ENCODE measurements around the gene CATSPERZ.

The CATSPERZ gene

DNA sequence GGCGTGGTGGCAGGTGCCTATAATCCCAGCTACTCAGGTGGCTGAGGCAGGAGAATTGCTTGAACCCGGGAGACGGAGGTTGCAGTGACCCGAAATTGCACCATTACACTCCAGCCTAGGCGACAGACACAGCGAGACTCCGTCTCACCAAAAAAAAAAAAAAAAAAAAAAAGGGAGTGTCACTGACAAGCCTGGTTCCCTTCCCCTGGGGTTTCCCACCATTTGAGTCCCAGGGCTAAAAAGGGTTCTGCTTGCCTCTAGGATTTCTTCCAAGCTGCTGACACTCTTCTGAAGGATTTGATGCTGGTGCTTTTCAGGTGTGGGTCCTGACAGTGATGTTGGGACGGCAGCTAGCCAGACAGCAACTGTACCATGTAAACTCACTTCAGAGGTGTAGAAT, 38.6 kb downstream of the CATSPERZ start:
- Histone ChIP-seq H3K14ac (ENCODE audit: low read length) (no peak overlapping the region), H2BK120ac (ENCODE audit: insufficient read depth, low read length, poor library complexity) (no peak overlapping the region), H3K79me2 (ENCODE audit: control insufficient read depth, insufficient read depth, low read length, poor library complexity) (peaks cover 2% of the 10 kb centered on the region), H3K18ac (ENCODE audit: low read length) (no peak overlapping the region), H4K12ac (ENCODE audit: low read depth, low read length) (no peak overlapping the region), H3K4me3 (ENCODE audit: low read depth, low read length) (no peak overlapping the region), H3K9me3 (ENCODE audit: insufficient read depth, low read depth, low read length) (peaks cover 3% of the 10 kb centered on the region), H3K4ac (ENCODE audit: low read depth, low read length) (no peak overlapping the region), H2BK5ac (ENCODE audit: low read depth, low read length, poor library complexity) (no peak overlapping the region), H2AFZ (ENCODE audit: insufficient read depth, low read length, poor library complexity) (no peak overlapping the region), H4K8ac (ENCODE audit: low read depth, low read length) (no peak overlapping the region), H3K4me1 (ENCODE audit: control insufficient read depth in 1 of 2, insufficient read depth in 2 of 2, low read length in 2 of 2) (peaks cover 10 to 13% of the 10 kb centered on the region in 2 experiments), H3K4me2 (ENCODE audit: low read length) (no peak overlapping the region), H3K27ac (ENCODE audit: low read depth, low read length) (no peak overlapping the region), H3K79me1 (ENCODE audit: low read length) (peaks cover 6% of the 10 kb centered on the region), H2BK12ac (ENCODE audit: low read length) (no peak overlapping the region), H3K36me3 (ENCODE audit: control insufficient read depth in 1 of 2, insufficient read depth in 2 of 2, low read length in 2 of 2) (no peaks in the 10 kb centered on the region), H2AK5ac (ENCODE audit: low read length) (no peak overlapping the region), H4K91ac (ENCODE audit: low read depth, low read length) (no peak overlapping the region), H3K27me3 (ENCODE audit: insufficient read depth, low read length) (no peaks in the 10 kb centered on the region), H3K23ac (ENCODE audit: low read length) (no peak overlapping the region), H3K9ac (ENCODE audit: low read length) (no peak overlapping the region)
- no peak for DNase-seq
- no CpG with 5 or more reads among the region's 8 CpGs for WGBS (ENCODE audit: extremely low coverage, insufficient coverage, insufficient read length)

GRCh38 chr11:64339286-64339685, 39.1 kb downstream of the CATSPERZ start:
- no peak overlapping the region for H4K8ac ChIP-seq (ENCODE audit: low read depth, low read length)
- no peak overlapping the region for H3K23ac ChIP-seq (ENCODE audit: low read length)
- no peaks in the 10 kb centered on the region for H3K36me3 ChIP-seq (ENCODE audit: control insufficient read depth in 1 of 2, insufficient read depth in 2 of 2, low read length in 2 of 2)
- peaks cover 2% of the 10 kb centered on the region for H3K79me2 ChIP-seq (ENCODE audit: control insufficient read depth, insufficient read depth, low read length, poor library complexity)
- no CpG with 5 or more reads among the region's 4 CpGs for WGBS (ENCODE audit: extremely low coverage, insufficient coverage, insufficient read length)
- H3K4me1 ChIP-seq (ENCODE audit: control insufficient read depth in 1 of 2, insufficient read depth in 2 of 2, low read length in 2 of 2): peaks cover 10 to 13% of the 10 kb centered on the region in 2 experiments
- H3K27me3 ChIP-seq (ENCODE audit: insufficient read depth, low read length): no peaks in the 10 kb centered on the region
- no peak overlapping the region for H3K4ac ChIP-seq (ENCODE audit: low read depth, low read length)
- no peak overlapping the region for H3K18ac ChIP-seq (ENCODE audit: low read length)
- H4K12ac ChIP-seq (ENCODE audit: low read depth, low read length): no peak overlapping the region
- no peak overlapping the region for H3K14ac ChIP-seq (ENCODE audit: low read length)
- H3K4me2 ChIP-seq (ENCODE audit: low read length): no peak overlapping the region
- no peak overlapping the region for H2BK5ac ChIP-seq (ENCODE audit: low read depth, low read length, poor library complexity)
- H2AK5ac ChIP-seq (ENCODE audit: low read length): no peak overlapping the region
- no peak overlapping the region for H4K91ac ChIP-seq (ENCODE audit: low read depth, low read length)
- peaks cover 3% of the 10 kb centered on the region for H3K9me3 ChIP-seq (ENCODE audit: insufficient read depth, low read depth, low read length)
- no peak overlapping the region for H2BK120ac ChIP-seq (ENCODE audit: insufficient read depth, low read length, poor library complexity)
- no peak for DNase-seq
- no peak overlapping the region for H3K4me3 ChIP-seq (ENCODE audit: low read depth, low read length)
- H3K79me1 ChIP-seq (ENCODE audit: low read length): peaks cover 6% of the 10 kb centered on the region
- no peak overlapping the region for H3K27ac ChIP-seq (ENCODE audit: low read depth, low read length)
- H3K9ac ChIP-seq (ENCODE audit: low read length): no peak overlapping the region
- H2AFZ ChIP-seq (ENCODE audit: insufficient read depth, low read length, poor library complexity): no peak overlapping the region
- H2BK12ac ChIP-seq (ENCODE audit: low read length): no peak overlapping the region

- H3K4me2 ChIP-seq (ENCODE audit: low read length): peak within 1 kb of the TSS; percentile 47
- peaks cover 6 to 10% of the 10 kb centered on the region in 2 experiments for H3K4me1 ChIP-seq (ENCODE audit: control insufficient read depth in 1 of 2, insufficient read depth in 2 of 2, low read length in 2 of 2)
- no peak within 1 kb of the TSS for H4K12ac ChIP-seq (ENCODE audit: low read depth, low read length)
- peaks cover 2% of the 10 kb centered on the region for H3K79me2 ChIP-seq (ENCODE audit: control insufficient read depth, insufficient read depth, low read length, poor library complexity)
- H3K79me1 ChIP-seq (ENCODE audit: low read length): peaks cover 6% of the 10 kb centered on the region
- no CpG with 5 or more reads among the region's 16 CpGs for WGBS (ENCODE audit: extremely low coverage, insufficient coverage, insufficient read length)
- no peak within 1 kb of the TSS for H3K14ac ChIP-seq (ENCODE audit: low read length)
- no peak within 1 kb of the TSS for H3K23ac ChIP-seq (ENCODE audit: low read length)
- peaks cover 3% of the 10 kb centered on the region for H3K9me3 ChIP-seq (ENCODE audit: insufficient read depth, low read depth, low read length)
- no peak within 1 kb of the TSS for H4K91ac ChIP-seq (ENCODE audit: low read depth, low read length)
- peak within 1 kb of the TSS; percentile 75 for H4K8ac ChIP-seq (ENCODE audit: low read depth, low read length)
- H3K27ac ChIP-seq (ENCODE audit: low read depth, low read length): no peak within 1 kb of the TSS
- DNase-seq: no peak
- H2BK120ac ChIP-seq (ENCODE audit: insufficient read depth, low read length, poor library complexity): no peak within 1 kb of the TSS
- H3K36me3 ChIP-seq (ENCODE audit: control insufficient read depth in 1 of 2, insufficient read depth in 2 of 2, low read length in 2 of 2): no peaks in the 10 kb centered on the region
- no peak within 1 kb of the TSS for H2AK5ac ChIP-seq (ENCODE audit: low read length)
- H3K4ac ChIP-seq (ENCODE audit: low read depth, low read length): no peak within 1 kb of the TSS
- H3K9ac ChIP-seq (ENCODE audit: low read length): no peak within 1 kb of the TSS
- no peak within 1 kb of the TSS for H3K4me3 ChIP-seq (ENCODE audit: low read depth, low read length)
- H3K18ac ChIP-seq (ENCODE audit: low read length): peak within 1 kb of the TSS; percentile 27
- no peak within 1 kb of the TSS for H2BK5ac ChIP-seq (ENCODE audit: low read depth, low read length, poor library complexity)
- H2BK12ac ChIP-seq (ENCODE audit: low read length): no peak within 1 kb of the TSS
- H3K27me3 ChIP-seq (ENCODE audit: insufficient read depth, low read length): no peaks in the 10 kb centered on the region
- H2AFZ ChIP-seq (ENCODE audit: insufficient read depth, low read length, poor library complexity): peak within 1 kb of the TSS; percentile 52
Measured at GRCh38 chr11:64339754-64340408, 39.7 kb downstream of the CATSPERZ start, which contains the start of gene CCDC88B. Gene CCDC88B, plus strand, starts transcription at chr11:64340204. Its CDS starts 63 bp downstream, at chr11:64340267.

DNA sequence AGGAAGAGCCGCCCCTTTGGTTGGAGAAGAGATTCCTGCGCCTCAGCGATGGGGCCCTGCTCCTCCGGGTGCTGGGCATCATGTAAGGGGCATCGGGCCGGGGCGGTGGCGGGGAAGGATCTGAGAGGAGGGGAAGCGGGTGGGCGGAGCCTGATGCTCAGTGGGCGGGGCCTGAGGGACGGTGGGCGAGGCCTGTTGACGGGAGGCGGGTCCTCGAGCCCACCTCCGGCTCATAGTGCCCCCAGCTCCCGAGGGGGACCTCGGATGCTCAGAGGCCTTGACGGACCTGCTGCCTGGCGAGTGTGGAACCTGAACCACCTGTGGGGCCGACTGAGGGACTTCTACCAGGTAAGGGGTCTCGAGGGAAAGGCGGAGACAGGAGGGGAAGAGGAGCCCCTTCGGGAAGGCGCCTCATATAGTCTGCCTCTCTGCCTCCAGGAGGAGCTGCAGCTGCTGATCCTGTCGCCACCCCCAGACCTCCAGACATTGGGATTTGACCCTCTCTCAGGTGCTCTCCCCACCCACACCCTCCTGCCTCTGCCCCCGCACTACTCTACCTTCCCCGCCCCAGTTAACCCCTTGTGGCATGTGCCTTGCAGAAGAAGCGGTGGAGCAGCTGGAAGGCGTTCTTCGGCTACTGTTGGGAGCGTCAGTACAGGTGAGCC, 40.6 kb downstream of the CATSPERZ start:
- peak overlapping the region; percentile 52 for H2AFZ ChIP-seq (ENCODE audit: insufficient read depth, low read length, poor library complexity)

More for the DNA sequence above, 40.6 kb downstream of the CATSPERZ start:
- WGBS (ENCODE audit: extremely low coverage, insufficient coverage, insufficient read length): no CpG with 5 or more reads among the region's 33 CpGs
- Histone ChIP-seq H3K9ac (ENCODE audit: low read length) (no peak overlapping the region), H2AK5ac (ENCODE audit: low read length) (no peak overlapping the region), H3K79me1 (ENCODE audit: low read length) (peaks cover 6% of the 10 kb centered on the region), H3K4ac (ENCODE audit: low read depth, low read length) (no peak overlapping the region), H3K9me3 (ENCODE audit: insufficient read depth, low read depth, low read length) (peaks cover 3% of the 10 kb centered on the region), H3K79me2 (ENCODE audit: control insufficient read depth, insufficient read depth, low read length, poor library complexity) (peaks cover 2% of the 10 kb centered on the region), H3K4me2 (ENCODE audit: low read length) (peak overlapping the region; percentile 47), H3K14ac (ENCODE audit: low read length) (no peak overlapping the region), H2BK5ac (ENCODE audit: low read depth, low read length, poor library complexity) (no peak overlapping the region), H3K27me3 (ENCODE audit: insufficient read depth, low read length) (no peaks in the 10 kb centered on the region), H4K12ac (ENCODE audit: low read depth, low read length) (no peak overlapping the region), H2BK120ac (ENCODE audit: insufficient read depth, low read length, poor library complexity) (no peak overlapping the region), H4K8ac (ENCODE audit: low read depth, low read length) (peak overlapping the region; percentile 75), H3K27ac (ENCODE audit: low read depth, low read length) (no peak overlapping the region), H3K4me1 (ENCODE audit: control insufficient read depth in 1 of 2, insufficient read depth in 2 of 2, low read length in 2 of 2) (peaks cover 6% of the 10 kb centered on the region in 2 experiments), H3K4me3 (ENCODE audit: low read depth, low read length) (no peak overlapping the region), H4K91ac (ENCODE audit: low read depth, low read length) (no peak overlapping the region), H2BK12ac (ENCODE audit: low read length) (no peak overlapping the region), H3K36me3 (ENCODE audit: control insufficient read depth in 1 of 2, insufficient read depth in 2 of 2, low read length in 2 of 2) (no peaks in the 10 kb centered on the region), H3K23ac (ENCODE audit: low read length) (no peak overlapping the region), H3K18ac (ENCODE audit: low read length) (peak overlapping the region; percentile 27)
- DNase-seq: no peak

Measured in trophoblast cell (in vitro differentiated cells and primary cell).